HG02840 (cell line): ENCODE measurements around the gene MYO15B.

ENCODE experiments used
- ATAC-seq: cut with Tn5 transposase; IDR thresholded peaks from one replicate; pipeline ENCODE4 v1.9.1; 2021; ENCODE audit warnings: mild to moderate bottlenecking, moderate library complexity, moderate number of reproducible peaks; ENCODE audit not compliant: unreplicated experiment, low FRiP score

The MYO15B gene

GRCh38 chr17:75621489-75621888 is 33.9 kb downstream of the MYO15B start:
- ATAC-seq: no peak

GRCh38 chr17:75622076-75622475 is 34.5 kb downstream of the MYO15B start:
- ATAC-seq: no peak

GRCh38 chr17:75622771-75623273 is 35.2 kb downstream of the MYO15B start:
- ATAC-seq: no peak

GRCh38 chr17:75623386-75623785 is 35.8 kb downstream of the MYO15B start:
- no peak for ATAC-seq

- ATAC-seq: no peak
Observed at GRCh38 chr17:75624021-75624420, 36.4 kb downstream of the MYO15B start.

GRCh38 chr17:75624714-75625345 is 37.2 kb downstream of the MYO15B start:
- ATAC-seq: no peak

GRCh38 chr17:75625813-75626486 is 38.4 kb downstream of the MYO15B start:
- no peak for ATAC-seq

GRCh38 chr17:75626496-75627038 is 39.0 kb downstream of the MYO15B start:
- no peak for ATAC-seq

GRCh38 chr17:75627094-75627493 is 39.5 kb downstream of the MYO15B start:
- ATAC-seq: no peak

GRCh38 chr17:75628425-75628824 is 40.8 kb downstream of the MYO15B start:
- no peak for ATAC-seq

- ATAC-seq: no peak
Observed at GRCh38 chr17:75629157-75629556, 41.6 kb downstream of the MYO15B start.

- ATAC-seq: no peak
Observed at GRCh38 chr17:75630071-75630917, 42.7 kb downstream of the MYO15B start.

- ATAC-seq: no peak
Observed at GRCh38 chr17:75631353-75631752, 43.8 kb downstream of the MYO15B start.

GRCh38 chr17:75632428-75632827 is 44.8 kb downstream of the MYO15B start:
- ATAC-seq: no peak

- ATAC-seq: no peak
Observed at GRCh38 chr17:75632863-75633485, 45.4 kb downstream of the MYO15B start, which contains the start of gene SMIM5. SMIM5 (plus strand) TSS chr17:75633434; CDS start chr17:75640202, 6,768 bp downstream.

- ATAC-seq: no peak
Observed at GRCh38 chr17:75633486-75634375, 46.1 kb downstream of the MYO15B start.

- ATAC-seq: no peak
Observed at GRCh38 chr17:75634376-75634740, 46.8 kb downstream of the MYO15B start.

GRCh38 chr17:75634754-75635609 is 47.4 kb downstream of the MYO15B start:
- no peak for ATAC-seq
